Activated T-cell treated with anti-CD3 and anti-CD28 coated beads for 4 hours (primary cell): ENCODE data around the gene MACROD2.
"Not testable (repeated sequence)": the region's sequence is repeated elsewhere in the genome, so short reads cannot be mapped to it uniquely, and the experiment has no call there.

Experiments used
- DNase-seq: peaks from one replicate; pipeline ENCODE4 v3.0.0-alpha.2; 2020

Gene MACROD2

GRCh38 chr20:14889496-14890255 is 894.4 kb downstream of the MACROD2 start:
- no peak for DNase-seq

GRCh38 chr20:14890713-14891112 is 895.4 kb downstream of the MACROD2 start:
- no peak for DNase-seq

- no peak for DNase-seq
These were observed 897.5 kb downstream of the MACROD2 start for GRCh38 chr20:14892782-14893181.

DNA sequence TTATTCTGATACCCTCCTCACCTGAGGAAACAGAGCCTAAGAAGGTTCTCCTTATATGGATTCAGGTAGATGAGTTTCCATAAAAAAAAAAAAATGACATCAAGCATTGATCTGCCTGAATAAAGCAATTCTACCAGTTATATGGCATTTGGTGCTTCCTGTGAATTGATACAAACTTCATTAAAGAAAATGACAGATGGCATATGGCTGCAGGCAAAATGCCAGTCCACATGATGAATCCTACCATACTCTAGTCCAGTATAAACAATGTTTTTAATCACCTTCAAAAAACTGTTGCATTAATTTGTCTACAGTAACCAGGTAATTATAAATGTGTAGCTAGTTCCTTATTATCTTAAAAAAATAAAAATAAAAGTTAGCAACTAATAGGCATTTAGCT is 901.3 kb downstream of the MACROD2 start:
- no peak for DNase-seq

DNA sequence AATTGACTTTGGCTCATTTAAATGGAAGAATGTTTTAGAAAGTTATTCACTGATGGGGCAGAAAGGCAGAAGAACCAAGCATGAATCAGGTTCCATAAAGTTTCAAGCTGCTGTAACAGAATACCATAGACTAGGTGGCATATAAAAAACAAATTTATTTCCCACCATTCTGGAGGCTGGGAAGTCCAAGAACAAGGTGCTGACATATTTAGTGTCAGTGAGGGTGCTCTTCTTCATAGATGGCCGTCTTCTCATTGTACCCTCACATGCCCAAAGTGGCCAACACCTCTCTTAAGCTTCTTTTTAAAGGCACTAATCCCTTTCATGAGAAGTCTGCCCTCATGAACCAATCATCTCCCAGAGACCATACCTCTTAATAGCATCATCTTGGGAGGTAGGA is 902.3 kb downstream of the MACROD2 start:
- DNase-seq: no peak

- no peak for DNase-seq
These were observed 907.2 kb downstream of the MACROD2 start for GRCh38 chr20:14902432-14903089.

DNA sequence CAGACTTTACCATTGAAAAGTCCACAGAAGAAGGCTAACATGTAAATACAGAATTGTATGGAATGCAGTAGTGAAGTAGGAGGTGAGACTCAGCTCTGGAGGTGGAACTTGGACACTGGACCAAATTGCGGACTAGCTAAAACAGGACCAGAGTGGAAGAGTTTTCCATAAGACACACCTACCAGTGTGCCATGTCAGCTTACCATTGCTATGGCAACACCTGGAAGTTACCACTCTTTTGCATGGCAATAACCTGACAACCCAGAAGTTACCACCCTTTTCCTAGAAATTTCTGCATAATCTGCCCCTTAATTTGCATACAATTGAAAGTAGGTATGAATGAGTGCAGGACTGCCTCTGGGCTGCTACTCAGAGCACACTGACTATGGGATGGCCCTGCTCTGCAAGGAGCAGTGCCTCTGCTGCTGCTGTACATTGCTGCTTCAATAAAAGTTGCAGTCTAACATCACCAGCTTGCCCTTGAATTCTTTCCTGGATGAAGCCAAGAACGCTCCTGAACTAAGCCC is 911.7 kb downstream of the MACROD2 start:
- DNase-seq: no peak

DNA sequence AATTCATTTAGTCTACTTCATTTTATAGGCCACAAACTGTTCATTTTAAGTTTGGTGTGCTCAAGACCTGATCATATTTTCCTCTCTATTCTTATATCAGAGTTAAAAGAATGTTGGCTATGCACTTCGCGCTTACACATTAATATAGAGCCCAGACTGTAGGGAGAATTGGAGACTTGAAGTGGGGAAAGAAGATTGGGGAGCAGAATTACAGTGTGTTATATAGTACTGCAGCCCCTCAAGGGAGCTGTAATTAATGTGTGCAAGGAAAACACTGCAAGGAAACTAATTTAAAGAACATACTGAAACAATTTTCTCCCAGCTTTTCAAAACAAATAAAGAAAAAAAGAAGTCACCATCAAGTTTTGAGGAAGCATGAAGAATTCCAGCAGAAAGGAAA is 914.8 kb downstream of the MACROD2 start:
- DNase-seq: no peak

- no peak for DNase-seq
These were observed 918.7 kb downstream of the MACROD2 start for GRCh38 chr20:14913896-14914620.

DNA sequence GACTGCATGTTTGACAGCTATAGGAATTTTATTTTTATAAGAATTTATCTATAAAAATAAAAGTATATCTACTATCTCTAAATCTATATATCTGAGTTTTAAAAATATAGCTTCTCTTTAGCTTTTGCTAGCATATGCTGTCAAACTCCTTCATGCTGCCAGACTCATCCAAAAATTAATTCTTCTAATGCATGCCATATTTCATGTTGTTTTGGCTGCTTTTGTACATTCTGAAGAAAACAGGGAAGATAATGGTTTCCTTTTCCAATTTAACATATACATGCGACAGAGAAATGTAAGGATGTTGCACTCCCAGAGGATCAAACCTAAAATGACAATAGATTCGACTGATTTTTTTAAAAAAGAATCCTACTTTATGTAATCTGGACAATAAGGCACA is 919.3 kb downstream of the MACROD2 start:
- no peak for DNase-seq

DNA sequence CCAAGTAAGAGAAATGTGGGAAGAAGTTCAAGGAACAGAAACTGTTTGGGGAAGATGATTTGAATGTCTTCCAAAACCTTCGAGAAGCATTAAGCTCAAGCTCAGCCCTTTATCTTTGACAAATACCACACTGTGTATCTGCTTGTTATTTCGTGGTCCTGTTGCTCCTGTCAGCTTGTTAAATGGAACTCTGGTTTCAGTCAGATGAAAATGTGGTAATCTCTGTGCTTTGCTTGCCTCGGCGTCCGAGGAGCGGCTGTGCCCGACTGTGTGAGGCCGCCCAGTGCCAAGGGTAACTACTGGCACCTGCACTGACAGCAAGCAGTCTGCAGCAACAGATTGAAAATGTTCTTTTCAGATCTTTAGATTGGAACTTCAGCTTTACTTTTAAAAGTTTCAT is 920.0 kb downstream of the MACROD2 start:
- DNase-seq: no peak

- no peak for DNase-seq
These were observed 921.1 kb downstream of the MACROD2 start for GRCh38 chr20:14916360-14916920.

DNA sequence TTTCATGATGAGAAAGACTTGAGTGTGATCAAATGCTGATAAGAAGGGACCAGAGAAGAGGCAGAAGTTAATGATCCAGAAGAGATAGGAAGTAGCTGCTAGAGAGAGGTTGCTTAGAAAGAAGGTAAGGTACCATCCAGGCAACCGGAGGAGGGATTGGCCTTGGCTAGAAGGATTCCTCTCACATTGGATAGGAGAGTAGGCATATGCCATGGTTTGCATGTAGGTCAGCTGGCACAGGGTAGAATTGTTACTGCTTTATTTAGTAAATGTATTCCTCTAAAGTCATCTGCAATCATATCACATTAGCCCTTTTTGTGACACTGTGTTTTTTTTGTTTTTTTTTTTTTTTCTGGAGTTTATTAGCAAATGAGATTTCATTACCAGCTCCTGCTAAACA is 923.0 kb downstream of the MACROD2 start:
- no peak for DNase-seq

GRCh38 chr20:14918976-14919375 is 923.7 kb downstream of the MACROD2 start:
- no peak for DNase-seq

- DNase-seq: no peak
These were observed 924.3 kb downstream of the MACROD2 start for GRCh38 chr20:14919501-14920081.

GRCh38 chr20:14921513-14921912 is 926.2 kb downstream of the MACROD2 start:
- no peak for DNase-seq

GRCh38 chr20:14922503-14923267 is 927.4 kb downstream of the MACROD2 start:
- no peak for DNase-seq

- DNase-seq: no peak
These were observed 929.1 kb downstream of the MACROD2 start for GRCh38 chr20:14924433-14924832.

- no peak for DNase-seq
These were observed 930.0 kb downstream of the MACROD2 start for GRCh38 chr20:14925300-14925699.

DNA sequence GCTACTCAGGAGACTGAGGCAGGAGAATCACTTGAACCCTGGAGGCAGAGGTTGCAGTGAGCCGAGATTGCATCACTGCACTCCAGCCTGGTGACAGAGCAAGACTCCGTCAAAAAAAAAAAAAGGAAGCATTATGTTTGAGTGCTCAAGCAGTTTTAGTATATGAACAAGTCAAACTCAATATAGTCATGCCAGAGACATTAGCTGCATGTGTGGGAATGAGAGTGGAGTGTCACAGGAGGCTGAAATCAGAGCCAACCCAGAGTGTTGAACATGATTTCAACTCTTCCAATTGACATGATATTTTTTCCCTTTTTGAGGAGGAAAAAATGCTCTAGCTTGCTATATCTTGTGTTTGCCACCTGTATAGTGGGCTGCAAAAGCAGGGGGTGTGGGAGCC is 931.1 kb downstream of the MACROD2 start:
- DNase-seq: not testable (repeated sequence)

GRCh38 chr20:14928083-14928482 is 932.8 kb downstream of the MACROD2 start:
- DNase-seq: no peak

DNA sequence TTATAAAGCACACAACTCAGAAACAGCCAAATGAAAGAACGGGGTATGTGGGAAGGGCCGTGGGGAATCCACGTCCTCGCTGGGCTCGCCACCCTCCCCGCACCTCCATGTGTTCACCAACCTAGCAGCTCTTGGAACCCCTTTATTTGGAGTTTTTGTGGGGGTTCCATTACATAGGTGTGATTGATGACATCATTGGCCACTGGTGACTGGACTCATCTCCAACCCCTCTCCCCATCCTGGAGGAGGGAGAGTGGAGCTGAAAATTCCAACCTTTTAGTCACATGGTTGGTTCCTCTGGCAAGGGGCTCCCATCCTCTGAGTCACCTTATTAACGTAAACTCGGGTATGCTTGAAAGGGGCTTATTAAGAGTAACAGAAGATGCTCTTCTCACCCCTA is 934.1 kb downstream of the MACROD2 start:
- no peak for DNase-seq
